Measurements from ENCODE around the gene IL10RB.
"Not testable (repeated sequence)": the region's sequence is repeated elsewhere in the genome, so short reads cannot be mapped to it uniquely, and the experiment has no call there.

Gene IL10RB

GRCh38 chr21:33305344-33305671, 39.1 kb downstream of the IL10RB start:
- no peak for DNase-seq

DNA sequence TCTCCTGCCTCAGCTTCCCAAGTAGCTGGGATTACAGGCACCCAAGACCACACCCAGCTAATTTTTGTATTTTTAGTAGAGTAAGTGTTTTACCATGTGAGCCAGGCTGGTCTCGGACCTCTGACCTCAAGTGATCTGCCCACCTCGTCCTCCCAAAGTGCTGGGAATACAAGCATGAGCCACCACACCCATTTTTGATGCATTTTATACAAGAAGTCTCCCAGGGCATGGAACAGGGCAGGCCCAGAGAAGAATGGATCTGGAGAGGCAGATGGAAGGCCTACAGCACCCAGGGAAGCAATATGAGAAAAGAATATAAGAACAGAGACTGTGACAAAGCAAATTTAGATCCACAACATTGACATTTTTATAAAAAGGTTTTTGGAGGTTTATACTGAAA, 39.8 kb downstream of the IL10RB start:
- DNase-seq, result no peak

DNA sequence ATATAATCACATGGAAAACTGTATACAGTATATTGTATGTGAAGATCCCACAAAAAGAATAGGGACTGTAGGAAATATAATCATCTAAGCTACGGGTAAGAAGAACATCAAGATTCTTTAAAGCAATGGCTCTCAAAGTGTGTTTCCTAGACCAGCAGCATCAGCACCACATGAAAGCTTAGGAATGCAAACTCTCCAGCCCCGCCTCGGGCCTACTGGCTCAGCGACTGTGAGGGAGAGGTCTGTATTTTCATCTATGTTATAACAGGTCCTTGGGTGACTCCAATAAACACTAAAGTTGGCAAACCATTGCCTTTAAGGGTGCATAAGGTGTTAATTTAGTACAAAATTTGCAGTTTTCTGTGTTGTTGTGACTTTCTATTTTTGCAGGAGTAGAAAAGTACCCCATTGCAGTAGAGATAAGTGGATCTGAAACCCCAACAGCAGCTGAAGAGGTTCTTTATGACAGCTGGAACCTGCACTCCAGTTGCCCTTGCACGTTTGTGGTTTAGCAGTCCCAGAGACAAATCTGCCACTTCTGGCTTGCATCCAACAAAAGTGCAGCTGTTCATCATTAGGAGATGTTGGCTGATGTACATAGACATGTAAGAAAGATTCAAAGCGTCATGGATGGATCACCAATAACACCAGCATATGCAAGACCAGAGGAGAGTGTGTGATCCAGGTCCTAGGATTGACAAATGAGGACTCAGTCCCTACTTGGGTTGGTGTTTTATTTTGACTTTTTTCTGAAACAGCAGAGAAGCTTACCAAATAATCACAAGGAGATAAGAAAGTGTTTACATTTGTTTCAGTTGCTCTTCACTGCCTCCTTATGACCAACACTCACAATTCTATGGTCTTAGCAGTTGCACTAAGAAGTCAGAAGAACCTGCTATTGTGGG, 42.7 kb downstream of the IL10RB start:
- DNase-seq, result no peak

DNA sequence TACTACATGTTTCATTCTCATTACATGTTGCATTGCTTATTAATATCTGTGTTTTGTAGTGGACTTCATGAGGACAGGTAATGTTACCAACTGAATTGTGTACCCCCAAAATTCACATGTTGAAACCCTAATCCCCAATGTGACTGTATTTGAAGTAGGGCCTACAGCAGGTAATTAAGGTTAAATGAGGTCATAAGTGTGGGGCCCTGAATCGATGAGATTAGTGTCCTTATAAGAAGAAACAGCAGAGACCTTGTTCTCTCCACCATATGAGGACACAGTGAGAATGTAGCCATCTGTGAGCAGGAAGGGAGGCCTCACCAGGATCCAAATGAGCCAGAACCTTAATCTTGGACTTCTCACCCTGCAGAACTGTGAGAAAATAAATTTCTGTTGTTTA, 43.6 kb downstream of the IL10RB start:
- DNase-seq, result no peak

GRCh38 chr21:33312121-33312520, 46.0 kb downstream of the IL10RB start:
- peak; percentile 28 for DNase-seq

DNA sequence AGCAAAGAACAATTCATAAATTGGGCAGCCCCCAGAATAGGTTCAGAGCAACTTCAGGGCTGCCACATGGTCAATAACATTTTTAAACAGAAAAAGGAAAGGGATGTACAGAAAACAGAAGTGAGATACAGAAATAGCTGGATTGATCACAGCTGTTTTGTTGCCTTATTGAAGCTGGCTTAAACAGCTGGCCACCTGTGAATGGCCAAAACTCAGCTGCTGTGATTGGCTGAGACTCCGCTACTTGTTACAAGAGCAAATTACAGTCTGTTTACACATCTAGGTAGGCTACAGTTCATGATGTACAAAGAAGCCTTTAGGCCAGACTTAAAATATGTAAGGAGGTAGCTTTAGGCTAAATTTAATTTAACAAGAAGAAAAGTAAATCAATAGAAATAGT, 47.0 kb downstream of the IL10RB start:
- peak; percentile 22 for DNase-seq

DNA sequence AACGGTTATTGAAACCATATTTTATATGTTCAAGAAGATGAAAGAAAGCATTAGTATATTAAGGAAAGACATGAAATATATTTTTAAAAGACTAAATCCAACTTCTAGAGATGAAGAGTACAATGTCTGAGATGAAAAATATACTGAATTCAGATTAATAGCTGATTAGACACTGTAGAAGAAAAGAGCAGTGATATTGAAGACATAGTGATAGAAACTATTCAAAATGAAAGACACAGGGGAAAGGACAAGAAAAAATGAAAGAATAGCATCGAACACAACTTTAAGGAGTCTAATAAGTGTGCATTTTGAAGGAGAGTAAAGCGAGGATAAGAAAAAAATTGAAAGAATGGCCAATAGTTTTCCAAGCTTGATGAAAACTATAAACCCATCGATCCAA, 47.4 kb downstream of the IL10RB start:
- DNase-seq, result no peak

DNA sequence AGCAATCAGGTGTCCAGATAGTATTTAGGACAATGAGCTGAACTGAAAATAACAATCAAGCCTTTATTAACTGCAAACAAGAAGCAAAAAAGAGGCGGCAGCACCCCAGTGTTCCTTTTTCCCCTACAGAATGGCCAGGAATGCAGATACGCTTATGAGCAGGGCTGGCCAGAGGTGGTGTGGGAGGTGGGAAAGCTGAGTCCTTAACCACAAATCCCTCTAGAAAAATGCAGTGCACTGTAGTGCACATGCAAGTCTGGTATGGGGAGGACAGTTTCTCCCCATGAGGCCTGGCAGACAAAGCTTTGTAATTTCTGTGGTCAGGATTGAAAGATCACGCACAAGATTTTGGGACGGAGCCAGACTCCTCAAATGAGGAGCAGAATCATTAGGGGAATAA, 47.9 kb downstream of the IL10RB start:
- DNase-seq, result no peak

DNA sequence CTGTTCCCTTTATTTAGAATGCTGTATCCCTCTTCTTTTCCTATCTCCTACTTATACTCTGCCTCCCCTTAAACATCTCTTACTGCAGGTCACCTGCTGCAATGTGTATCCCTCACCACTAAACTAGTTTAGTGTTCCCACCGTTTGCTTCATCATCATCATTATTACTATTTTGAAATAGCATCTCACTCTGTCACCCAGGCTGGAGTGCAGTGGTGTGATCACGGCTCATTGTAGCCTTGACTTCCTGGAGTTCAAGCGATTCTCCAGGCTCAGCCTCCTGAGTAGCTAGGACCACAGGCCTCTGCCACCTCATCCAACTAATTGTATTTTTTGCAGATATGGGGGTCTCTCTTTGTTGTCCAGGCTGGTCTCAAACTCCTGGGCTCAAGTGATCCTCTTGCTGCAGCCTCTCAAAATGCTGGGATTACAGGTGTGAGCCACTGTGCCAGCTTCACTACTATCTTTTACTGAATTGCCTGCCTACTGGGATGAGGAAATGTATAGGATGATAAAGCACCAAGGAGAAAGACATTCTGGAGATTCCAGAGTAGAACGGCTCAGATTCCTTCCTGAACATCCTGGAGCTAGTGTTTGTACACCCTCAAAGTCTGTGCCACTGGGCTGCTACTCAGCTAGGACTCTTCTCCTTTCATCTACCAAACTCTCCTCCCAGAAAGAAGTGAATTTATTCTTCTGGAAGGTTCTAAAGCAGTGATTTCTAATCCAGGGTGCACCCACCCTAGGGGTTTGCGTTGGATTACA, 50.0 kb downstream of the IL10RB start:
- peak; percentile 66 for DNase-seq

DNA sequence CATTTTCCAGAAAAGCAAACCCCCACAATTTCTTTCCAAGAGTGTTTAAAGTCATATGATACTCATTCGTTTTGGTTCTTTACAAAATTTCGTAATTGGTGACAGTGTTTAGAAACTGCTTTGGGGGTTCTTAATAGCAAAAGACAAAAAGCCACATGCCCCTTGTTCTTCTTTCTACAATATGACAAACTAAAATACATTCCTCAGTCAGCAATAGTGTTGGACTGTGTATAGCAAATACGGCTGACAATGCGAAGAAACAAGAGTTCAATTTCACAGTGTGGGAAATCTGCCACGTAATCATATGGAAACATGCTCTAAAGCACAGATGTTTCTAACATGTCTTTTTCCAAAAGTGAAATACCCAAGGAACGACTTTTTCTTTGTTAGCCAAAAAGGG, 51.0 kb downstream of the IL10RB start:
- peak; percentile 96 for DNase-seq

DNA sequence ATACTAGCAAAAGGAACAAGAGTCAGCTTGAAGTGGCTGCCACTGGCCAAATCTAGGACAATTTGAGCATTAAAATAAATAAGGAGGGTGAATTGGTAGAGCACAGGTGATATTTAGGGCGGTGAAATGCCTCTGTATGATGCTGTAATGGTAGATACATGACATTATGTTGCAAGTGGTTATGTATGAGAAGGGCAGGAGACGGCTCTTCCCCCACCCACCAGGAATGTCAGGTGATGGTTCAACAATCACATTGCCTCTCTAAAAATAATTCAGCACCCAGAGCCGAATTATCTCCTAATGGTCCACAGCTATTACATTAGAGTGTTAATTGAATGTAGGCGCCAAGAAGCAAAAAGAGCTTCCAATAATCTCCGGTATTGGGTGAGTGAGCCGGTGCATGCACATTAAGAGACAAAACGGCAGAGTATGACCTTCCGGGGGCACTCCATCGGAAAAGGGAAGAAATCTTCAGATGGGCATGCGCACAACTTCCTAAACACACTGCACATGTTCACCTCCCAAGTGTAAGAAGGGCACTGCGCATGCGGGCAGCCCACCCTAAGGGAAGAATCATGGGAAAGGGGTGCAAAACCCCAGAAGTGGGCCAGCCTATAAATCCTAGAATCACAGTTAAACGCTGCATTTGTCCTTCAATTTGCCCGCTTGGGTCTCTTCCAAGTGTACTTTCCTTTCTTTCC, 51.8 kb downstream of the IL10RB start:
- DNase-seq, result peak; percentile 48

- not testable (repeated sequence) for DNase-seq
Observed at GRCh38 chr21:33321005-33321404, 54.8 kb downstream of the IL10RB start.

DNA sequence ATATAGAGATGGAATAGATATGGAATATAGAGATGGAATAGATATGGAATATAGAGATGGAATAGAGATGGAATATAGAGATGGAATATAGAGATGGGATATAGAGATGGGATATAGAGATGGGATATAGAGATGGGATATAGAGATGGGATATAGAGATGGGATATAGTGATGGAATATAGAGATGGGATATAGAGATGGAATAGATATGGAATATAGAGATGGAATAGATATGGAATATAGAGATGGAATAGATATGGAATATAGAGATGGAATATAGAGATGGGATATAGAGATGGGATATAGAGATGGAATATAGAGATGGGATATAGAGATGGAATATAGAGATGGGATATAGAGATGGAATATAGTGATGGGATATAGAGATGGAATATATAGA, 57.4 kb downstream of the IL10RB start:
- not testable (repeated sequence) for DNase-seq

DNA sequence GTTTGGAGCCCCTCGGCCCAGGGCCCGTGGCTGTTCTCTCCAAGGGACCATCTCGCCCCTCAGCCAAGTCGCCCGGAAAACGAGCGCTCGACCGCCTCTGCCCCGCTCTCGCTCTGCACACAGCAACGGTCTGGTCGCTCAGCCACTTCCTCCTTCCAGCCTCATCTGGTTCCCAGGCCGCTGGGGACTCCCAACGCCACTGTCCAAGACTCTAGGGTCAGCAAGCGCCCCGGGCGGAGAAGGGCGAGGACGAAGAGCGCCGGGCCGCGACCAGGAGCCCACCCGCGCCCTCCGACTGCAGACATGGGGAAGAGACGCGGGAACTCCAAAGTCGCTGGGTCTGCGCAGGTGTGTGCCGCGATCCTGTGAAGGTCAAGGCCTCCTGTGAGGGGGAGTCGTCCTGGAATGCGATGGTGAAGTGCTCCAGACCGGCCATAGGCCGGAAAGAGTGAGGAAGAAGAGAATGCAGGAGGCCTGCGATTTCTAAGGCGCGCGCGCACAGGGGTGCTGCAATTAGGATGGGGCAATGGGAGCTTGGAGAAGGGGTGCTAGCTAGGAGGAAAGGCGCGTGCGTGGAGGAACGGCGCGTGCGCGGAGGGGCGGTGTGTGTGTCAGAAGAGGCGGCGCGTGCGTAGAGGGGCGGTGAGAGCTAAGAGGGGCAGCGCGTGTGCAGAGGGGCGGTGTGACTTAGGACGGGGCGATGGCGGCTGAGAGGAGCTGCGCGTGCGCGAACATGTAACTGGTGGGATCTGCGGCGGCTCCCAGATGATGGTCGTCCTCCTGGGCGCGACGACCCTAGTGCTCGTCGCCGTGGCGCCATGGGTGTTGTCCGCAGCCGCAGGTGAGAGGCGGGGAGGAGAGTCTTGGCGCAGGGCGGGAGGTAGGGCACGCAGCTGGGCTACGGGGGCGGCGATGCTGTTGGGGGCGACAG, 58.4 kb downstream of the IL10RB start, which contains the start of gene IFNAR1:
Gene IFNAR1 (plus strand): TSS at position 680 of the 931 bp plus-strand sequence. CDS start 86 bp downstream, at position 766.
- DNase-seq, result peak; percentile 99

GRCh38 chr21:33325222-33326067, 59.3 kb downstream of the IL10RB start:
- peak; percentile 94 for DNase-seq

DNA sequence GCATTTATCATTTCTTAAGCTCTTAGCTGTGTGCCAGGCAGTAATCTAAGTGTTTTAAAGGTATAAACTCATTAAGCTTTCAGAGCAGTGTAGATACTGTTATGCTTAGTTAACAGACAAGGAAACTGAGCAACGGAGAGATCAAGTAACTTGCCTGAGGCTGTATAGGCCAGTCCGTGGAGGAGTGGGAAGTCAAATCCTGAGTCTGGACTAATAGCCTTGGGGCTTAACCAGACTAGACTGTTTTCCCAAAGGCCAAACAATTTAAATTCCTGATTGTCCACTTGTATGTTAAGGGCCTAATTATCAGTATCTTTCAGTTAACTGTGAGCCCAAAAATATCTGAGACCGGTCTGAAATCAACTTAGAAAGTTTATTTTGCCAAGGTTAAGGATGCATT, 61.2 kb downstream of the IL10RB start:
- no peak for DNase-seq

- no peak for DNase-seq
Observed at GRCh38 chr21:33327792-33328433, 61.7 kb downstream of the IL10RB start.

- DNase-seq, result no peak
Observed at GRCh38 chr21:33330726-33331125, 64.6 kb downstream of the IL10RB start.

GRCh38 chr21:33332143-33332542, 66.0 kb downstream of the IL10RB start:
- DNase-seq, result no peak

DNA sequence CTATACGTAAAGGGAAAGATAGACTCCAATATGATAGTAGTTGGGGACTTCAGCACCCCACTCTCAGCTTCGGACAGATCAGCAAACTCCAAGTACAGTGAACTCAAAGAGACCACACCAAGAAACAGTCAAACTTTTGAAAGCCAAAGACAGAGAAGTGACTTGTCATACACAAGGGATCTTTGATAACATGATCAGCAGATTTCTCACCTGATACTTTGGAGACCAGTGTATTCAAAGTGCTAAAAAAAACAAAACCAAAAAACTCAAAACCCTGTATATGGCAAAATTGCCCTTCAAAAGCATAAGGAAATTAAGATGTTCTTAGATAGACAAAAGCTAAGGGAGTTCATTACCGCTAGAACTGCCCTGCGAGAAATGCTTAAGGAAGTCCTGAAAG, 68.0 kb downstream of the IL10RB start:
- no peak for DNase-seq

DNA sequence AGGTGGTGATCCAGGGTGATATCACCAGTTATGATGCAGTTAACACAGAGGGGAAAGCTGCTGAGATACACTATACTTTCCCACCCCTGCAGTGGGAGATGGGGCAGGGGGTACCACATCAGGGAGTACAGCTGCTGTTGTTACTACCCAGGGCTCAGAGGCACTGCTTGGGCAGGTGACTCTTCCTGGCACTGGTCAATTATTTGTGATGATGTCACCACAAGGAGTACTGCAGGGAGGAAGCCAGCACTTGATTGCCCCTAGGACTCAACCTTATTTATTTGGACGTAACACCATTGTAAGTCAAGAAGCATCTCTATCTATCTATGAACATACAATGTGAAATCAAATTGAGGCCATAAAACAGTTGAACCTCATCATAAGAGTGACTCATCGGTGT, 68.7 kb downstream of the IL10RB start:
- DNase-seq, result no peak

All from inflammatory macrophage treated with lipopolysaccharide for 4 hours (primary cell).